GM19452 (cell line): ENCODE data around the gene MKRN2OS.
A peak's percentile ranks its signal among the peaks of the same experiment; 100 is the strongest.

Experiments
- ATAC-seq: cut with Tn5 transposase; IDR thresholded peaks from one replicate; pipeline ENCODE4 v1.9.1; 2021; ENCODE audit not compliant: unreplicated experiment

MKRN2OS gene, protein sequence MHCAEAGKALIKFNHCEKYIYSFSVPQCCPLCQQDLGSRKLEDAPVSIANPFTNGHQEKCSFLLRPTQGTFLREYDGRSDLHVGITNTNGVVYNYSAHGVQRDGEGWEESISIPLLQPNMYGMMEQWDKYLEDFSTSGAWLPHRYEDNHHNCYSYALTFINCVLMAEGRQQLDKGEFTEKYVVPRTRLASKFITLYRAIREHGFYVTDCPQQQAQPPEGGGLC

DNA sequence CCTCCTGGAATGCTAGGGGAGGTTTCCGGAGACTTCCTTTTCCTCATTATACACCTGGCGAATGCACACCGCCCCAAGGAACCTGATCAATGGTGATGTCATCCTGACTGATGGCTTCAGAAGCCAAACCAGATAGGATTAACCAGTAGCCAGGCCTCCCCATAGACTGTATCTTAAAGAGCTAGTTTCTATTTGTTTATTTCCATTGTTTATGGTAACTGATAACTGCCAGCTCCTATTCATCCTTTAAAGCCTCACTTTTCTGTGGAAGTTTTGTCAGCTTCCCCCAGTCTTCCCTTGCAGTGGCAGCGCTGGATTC is at the start of gene MKRN2OS:
MKRN2OS (minus strand) TSS at position 27 of the 319 bp plus-strand sequence. CDS start 35 bp downstream, outside the sequence.
- no peak for ATAC-seq

DNA sequence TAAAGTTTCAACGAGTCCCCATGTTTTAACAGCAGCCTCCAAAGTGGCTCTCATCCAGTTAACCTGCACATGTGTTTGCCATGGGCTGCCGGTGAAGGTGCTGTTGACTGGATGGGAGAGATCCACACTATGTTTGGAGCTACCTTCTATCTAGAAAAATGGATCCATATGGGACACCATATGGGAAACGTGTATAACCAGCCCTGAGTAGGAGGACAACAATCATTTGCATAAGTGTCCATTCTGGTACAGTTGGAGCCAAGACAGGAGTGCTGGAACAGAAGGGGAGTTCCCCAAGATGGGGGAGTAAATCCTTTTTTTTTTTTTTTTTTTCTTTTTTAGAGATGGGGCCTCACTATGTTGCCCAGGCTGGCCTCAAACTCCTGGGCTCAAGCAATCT is 48.2 kb upstream of the MKRN2OS start:
- ATAC-seq = no peak

DNA sequence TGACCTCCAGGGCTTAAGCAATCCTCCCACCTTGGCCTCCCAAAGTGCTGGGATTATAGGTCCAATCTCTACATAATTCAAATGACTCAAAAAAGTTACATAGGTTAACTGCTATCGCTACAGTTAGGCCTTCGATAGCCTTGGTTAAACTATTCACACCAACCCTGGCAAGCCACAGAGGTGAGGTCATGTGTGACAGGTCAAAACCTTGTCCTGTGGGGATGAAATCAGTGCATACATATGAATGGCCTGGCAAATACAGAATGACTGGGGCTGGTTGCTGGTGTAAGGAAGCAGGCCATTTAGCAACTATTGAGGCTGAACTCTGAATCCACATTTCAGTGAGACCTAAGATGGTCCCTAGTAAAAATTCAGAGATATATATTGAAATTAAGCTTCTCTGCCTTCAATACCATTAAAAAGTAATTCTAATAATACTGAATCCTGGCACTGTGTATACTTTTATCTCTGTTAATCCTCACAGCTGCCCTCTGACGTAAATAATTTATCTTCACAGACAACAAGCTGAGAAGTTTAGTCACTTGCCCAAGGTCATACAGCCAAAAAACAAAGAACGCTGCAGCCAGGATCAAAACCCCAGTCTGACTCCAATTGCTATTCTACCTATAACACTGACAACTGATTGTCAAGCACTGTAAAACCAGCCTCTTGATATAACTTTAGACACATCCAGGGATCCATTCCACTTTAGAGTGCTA is 46.9 kb upstream of the MKRN2OS start:
- ATAC-seq = no peak

DNA sequence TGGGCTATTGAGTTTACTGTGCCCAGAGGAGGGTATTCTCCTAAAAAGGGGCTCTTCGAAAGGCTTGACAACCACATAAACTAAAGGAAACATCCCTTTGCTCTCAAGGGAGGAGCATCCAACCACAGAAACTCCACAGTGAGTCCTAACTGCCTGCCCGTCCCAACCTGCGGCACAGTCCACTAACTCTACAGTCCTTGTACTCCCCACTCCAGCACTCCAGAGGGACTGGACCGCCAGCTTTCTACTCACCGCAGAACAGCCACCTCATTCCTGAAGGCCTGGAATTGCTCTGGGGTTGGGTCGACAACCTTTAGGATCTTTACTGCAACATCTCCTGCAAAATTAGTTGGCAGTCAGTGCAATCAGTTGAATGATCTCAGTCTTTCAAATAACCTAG is 46.2 kb upstream of the MKRN2OS start:
- ATAC-seq = no peak

DNA sequence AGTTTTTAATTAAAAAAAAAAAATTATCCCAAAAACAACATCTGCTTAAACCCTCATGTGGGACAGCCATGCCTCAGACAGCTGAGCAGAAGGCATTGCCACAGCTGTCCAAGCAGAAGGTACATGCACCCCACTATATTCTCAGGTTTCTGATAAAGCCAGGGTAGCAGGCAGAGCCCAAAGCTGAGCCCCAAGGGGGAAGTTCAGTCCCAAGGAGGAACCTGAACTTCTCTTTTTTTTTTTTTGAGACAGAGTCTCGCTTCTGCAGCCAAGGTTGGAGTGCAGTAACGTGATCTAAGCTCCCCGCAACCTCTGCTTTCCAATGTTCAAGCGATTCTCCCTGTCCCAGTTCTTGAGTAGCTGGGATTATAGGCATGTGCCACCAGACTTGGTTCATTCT is 44.8 kb upstream of the MKRN2OS start:
- no peak for ATAC-seq

DNA sequence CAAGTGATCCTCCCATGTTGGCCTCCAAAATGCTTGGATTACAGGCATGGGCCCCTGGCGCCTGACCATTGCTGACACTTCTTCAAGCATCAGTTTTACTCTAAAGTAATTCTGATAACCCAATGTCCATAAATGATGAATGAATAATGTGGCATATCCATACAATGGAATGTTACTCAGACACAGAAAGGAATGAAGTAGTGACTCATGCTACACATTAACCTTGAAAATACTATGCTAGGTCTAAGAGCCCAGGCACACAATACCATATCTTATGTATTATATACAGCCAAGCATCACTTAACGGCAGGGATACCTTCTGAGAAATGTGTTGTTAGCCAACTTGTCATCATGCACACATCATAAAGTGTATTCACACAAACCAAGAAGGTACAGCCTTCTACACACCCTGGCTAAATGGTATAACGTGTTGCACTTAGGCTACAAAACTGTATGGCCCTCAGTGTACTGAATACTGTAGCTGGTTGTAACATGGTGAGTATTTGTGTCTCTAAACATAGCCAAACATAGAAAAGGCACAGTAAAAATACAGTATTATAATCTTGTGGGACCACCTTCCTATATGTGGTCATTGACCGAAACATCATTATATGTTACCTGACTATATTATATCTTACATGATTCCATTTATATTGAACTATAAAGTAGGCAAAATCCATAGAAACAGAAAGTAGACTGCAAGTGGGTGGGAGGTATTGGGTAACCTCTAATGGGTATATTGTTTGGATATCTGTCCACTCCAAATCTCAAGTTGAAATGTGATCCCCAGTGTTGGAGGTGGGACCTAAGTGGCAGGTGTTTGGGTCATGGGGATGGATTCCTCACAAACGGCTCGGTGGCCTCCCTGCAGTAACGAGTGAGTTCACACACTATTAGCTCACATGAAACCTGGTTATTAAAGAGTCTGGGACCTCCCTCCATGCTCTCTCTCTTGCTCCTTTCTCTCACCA is 43.0 kb upstream of the MKRN2OS start:
- no peak for ATAC-seq

DNA sequence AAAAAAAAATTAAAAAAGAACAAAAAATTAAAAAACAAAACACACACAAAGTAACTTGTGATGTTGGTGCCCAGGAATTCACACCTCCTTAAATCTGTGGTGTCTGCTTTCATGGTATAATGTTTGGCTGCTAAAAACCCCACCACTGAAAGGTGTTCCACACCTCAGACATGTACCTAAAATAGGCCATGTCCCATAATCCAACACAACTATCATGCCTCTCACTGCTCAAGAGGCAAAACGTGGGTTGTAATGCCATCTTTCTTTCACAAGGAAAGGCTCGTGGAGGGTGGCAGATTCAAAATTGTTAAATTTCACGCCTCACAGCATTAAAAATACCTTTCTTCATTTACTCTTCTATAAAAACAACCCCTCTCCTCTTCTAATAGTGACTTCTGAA is 41.1 kb upstream of the MKRN2OS start:
- ATAC-seq = peak; percentile 16

DNA sequence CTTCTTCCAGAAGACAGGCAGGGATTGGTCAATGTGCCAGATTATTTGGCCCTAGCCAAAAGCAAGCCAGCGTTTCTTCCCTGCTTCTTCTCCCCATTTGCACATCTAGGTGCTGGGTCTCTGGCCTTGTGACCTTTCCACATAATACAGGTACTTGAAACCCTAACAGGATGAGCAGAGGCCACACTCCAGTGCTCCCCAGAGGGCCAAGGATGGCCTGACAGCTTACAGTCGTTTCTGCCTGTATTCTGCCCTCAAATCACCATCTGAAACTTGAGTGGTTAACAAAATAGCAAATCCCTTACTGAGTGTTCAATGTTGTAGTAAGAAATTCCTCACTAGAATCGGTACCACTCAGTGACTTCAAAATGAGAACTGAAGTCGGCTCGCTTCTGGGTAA is 40.7 kb upstream of the MKRN2OS start:
- peak; percentile 67 for ATAC-seq

DNA sequence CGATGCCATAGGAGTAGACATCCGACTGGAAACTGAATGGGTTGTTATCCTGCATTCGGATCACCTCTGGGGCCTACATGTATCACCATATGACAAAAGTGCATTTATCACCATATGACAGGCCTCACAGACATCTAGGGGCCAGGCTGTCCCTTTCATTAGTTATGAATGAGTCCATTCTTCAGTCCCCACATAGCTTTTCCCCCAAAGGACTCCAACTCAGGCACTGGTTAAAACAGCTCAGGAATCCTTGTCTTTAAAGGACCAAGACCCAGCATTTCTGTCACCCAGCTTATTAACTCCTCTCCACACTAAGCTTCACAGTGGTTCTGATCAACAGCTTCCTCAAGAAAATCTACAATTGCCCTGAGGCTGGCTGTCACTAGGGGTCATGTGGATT is 39.9 kb upstream of the MKRN2OS start:
- ATAC-seq = no peak

DNA sequence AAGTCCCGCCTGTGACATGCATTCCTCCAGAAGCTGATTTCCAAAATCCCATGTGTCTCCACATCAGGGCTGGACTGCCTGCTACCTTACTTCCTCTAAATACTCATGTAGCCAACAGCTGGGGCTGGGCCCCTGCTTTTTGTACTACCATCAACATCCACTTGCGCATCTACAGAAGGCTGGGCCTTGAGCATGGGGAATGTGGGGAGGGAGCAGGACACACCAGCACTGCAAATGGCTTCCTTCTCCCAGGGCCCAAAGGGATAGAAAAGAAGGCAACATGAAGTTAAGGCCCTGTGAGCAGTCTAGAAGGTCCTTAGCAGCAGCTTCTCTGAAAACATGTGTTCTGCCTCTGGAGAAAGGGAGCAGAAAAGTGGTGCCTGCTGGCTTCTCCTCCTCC is 38.8 kb upstream of the MKRN2OS start:
- no peak for ATAC-seq

DNA sequence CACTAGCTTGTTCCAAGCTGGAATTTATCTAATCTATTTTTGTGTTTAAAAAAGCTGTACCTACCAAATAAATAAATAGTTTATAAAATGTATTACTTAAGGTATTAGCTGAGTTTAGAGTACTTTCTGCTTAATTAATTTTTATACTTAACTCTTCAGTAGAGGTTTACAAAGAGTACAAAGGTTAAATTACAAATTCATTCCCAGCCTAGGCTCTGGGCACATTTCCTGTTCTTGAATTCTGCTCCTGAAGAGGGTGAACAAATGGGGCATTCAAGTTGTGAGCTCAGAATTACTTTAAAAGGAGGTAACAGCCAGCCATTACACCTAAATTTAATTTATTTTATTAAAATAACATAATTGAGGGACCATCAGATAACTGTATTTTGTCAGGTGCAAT is 38.0 kb upstream of the MKRN2OS start:
- ATAC-seq = no peak

DNA sequence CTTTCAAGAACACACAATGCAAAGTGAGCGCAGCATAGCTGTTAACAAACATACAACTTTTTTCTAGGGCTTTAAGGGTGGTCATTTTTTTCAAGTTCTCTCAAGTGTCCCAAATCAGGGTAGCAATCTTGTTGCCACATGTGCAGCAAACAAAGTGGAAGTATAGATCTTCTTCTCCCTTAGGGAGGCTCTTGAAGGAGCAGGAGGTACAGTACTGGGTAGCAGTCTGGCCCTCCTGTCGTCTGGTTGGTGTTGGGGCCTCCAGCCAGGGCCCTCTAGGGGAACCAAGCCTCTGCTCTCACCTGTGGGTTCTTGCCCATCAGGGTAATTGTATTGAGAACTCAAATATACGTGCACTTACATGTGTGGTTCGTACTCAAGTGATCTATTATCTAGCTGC is 37.4 kb upstream of the MKRN2OS start:
- ATAC-seq = no peak

DNA sequence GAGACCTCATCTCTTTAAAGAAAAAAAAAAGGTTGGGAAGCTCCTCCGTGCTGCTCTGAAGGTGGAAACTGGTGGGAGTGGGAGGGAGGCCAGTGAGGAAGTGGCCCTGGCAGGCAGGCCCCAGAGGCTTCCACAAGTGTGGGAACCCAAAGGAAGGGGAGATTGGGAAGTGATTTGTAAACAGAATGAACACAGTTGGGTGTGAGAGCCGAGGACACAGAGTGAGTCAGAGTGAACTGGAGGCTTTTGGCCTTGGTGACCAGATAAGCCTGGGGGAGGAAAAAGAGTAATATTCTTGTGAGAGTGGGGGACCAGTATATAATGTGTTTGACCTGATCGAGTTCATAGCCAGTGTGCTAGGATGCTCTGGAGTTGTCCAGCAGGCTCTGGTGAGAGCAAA is 34.6 kb upstream of the MKRN2OS start:
- ATAC-seq = no peak

DNA sequence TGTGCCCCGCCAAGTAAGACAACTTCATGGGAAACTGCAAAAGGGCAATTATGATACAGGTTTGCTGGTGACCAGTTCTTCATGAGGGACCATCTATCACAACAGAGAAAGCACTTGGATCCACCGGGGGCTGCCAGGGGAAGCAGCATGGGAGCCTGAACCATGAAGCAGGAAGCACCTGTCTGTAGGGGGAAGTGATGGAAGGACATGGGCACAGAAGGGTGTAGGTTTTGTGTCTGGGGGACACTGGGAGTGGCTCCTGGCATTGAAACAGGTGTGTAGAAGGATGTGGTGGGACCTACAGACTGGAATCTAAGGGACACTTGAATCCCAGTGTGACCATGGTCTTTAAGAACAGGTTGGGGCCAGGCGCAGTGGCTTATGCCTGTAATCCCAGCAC is 34.2 kb upstream of the MKRN2OS start:
- no peak for ATAC-seq

DNA sequence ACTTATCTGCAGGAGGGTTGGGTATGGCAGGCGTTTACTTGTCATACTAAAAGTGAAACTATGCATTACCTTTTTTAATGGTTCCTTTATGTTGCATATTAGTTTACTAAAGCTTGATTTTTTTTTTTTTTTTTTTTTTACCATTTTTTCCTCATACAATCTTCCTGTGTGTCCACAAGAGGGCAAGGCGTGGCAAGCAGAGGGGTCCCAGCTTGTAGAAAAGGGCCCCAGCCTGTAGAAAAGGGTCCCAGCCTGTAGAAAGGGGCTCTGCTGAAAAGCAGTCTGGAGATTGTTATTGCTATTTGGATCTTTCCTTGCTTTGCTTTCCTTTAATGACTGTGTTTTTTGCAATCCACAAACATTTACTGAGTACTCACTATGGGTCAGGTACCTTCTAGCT is 33.4 kb upstream of the MKRN2OS start:
- ATAC-seq = no peak

DNA sequence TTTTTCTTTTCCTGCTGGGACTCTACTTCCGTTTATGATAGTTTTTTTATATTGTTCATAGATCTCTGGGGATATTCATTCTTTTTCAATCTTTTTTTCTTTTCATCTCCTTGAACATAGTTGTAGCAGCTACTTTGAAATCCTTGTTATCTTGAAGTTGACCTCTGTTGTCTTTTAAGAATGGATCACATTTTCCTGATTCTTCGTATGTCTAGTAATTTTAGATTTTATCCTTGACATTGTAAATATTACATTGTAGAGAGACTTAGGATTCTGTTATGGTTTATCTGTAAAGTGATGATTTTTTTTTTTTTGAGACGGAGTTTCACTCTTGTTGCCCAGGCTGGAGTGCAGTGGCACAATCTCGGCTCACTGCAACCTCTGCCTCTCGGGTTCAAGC is 32.1 kb upstream of the MKRN2OS start:
- ATAC-seq = no peak

DNA sequence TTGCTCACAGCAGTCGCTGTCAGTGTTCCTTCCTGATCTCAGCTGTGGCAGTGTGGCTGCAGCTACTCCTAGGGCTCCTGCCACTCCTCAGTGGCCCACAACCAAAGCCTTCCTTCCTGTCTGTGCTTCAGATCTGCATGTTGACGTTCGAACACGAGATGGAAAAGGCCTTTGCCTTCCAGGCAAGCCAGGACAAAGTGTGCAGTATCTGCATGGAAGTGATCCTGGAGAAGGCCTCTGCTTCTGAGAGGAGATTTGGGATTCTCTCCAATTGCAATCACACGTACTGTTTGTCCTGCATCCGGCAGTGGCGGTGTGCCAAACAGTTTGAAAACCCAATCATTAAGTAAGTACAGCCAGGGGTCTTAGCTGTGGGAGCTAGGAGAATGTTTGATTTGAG is 29.4 kb upstream of the MKRN2OS start:
- ATAC-seq = no peak

DNA sequence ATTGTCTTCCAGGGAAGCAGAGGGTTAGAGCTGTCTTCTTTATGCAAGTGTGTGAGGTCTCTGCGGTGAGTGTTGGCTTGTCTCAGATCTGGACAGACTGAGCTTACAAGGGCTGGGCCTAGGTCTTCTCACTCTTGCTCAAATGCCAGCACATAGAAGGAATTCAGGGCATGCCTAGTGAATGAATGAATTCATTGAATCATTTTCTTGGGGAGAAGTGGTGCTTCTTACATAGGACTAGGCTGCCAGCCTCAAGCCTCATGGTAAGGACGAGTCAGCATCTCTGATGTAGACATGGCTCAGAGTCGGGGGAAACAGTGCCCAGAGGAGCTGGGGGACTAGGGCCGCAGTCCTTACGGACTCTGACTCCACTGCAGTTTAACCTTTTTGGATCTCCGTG is 28.8 kb upstream of the MKRN2OS start:
- ATAC-seq = no peak

DNA sequence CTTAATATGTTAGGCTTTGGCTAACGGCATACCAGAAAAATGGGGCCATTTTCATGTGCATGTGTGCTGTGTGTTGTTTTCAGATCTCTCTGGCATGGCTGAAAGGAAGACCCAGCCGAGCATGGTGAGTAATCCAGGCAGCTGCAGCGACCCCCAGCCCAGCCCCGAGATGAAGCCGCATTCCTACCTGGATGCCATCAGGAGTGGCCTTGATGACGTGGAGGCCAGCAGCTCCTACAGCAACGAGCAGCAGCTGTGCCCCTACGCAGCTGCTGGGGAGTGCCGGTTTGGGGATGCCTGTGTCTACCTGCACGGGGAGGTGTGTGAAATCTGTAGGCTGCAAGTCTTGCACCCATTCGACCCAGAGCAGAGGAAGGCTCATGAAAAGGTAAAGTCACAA is 26.7 kb upstream of the MKRN2OS start:
- ATAC-seq = no peak

DNA sequence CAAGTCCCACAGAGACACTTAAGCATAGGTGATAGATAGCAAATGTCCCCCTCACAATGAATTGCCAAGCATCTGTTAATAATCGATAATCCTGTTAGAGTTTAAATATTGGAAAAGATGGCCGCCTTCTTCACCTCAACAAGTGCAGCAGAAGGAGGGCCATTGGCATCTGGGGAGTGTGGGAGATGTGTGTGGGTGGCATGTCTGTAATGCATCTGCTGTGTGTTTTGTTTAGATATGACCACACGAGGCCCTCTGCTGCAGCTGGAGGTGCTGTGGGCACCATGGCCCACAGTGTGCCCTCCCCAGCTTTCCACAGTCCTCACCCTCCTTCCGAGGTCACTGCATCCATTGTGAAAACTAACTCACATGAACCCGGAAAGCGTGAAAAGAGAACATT is 24.5 kb upstream of the MKRN2OS start:
- ATAC-seq = no peak

DNA sequence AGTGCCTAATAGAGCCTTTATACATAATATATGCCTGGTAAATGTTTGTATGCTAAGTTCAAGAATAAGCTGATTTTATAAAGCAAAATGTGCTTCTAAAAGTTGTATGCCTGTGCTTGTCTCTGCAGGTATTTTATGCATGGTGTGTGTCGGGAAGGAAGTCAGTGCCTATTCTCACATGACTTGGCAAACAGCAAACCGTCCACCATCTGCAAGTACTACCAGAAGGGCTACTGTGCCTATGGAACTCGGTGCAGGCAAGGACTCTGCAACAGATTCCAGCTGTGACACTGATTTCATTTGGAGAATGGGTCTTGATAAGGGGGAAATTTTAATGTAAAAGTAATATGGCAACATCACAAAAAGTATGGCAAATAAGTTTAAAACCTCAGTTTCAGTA is 23.4 kb upstream of the MKRN2OS start:
- no peak for ATAC-seq

DNA sequence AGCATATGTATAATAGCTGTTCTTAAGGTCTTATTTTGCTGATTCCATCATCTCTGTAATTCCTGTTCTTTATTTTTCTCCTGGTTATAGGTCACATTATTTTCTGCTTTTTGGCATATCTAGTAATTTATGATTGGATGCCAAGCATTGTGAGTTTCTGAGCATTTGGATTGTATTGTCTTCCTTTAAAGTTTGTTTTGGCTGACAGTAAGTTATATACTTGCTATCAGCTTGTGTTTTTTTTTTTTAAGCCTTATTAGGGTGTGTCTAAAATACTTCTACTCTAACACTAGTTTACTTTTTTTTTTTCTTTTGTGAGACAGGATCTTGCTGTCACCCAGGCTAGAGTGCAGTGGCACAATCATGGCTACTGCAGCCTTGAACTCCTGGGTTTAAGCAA is 21.7 kb upstream of the MKRN2OS start:
- ATAC-seq = no peak
